GM12872 (cell line): ENCODE results near the gene PTGFRN.

Experiments
- TF ChIP-seq, protein P1 (sequence below): IDR thresholded peaks from 3 replicates; pipeline ENCODE4 v1.5.1; 2011; ENCODE audit warnings: low read depth, mild to moderate bottlenecking, low read length, moderate library complexity; ENCODE audit not compliant: insufficient read depth

The PTGFRN gene

GRCh38 chr1:116988248-116988647 lies 78.5 kb downstream of the PTGFRN start:
- TF ChIP-seq, protein P1, sequence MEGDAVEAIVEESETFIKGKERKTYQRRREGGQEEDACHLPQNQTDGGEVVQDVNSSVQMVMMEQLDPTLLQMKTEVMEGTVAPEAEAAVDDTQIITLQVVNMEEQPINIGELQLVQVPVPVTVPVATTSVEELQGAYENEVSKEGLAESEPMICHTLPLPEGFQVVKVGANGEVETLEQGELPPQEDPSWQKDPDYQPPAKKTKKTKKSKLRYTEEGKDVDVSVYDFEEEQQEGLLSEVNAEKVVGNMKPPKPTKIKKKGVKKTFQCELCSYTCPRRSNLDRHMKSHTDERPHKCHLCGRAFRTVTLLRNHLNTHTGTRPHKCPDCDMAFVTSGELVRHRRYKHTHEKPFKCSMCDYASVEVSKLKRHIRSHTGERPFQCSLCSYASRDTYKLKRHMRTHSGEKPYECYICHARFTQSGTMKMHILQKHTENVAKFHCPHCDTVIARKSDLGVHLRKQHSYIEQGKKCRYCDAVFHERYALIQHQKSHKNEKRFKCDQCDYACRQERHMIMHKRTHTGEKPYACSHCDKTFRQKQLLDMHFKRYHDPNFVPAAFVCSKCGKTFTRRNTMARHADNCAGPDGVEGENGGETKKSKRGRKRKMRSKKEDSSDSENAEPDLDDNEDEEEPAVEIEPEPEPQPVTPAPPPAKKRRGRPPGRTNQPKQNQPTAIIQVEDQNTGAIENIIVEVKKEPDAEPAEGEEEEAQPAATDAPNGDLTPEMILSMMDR: no peak

DNA sequence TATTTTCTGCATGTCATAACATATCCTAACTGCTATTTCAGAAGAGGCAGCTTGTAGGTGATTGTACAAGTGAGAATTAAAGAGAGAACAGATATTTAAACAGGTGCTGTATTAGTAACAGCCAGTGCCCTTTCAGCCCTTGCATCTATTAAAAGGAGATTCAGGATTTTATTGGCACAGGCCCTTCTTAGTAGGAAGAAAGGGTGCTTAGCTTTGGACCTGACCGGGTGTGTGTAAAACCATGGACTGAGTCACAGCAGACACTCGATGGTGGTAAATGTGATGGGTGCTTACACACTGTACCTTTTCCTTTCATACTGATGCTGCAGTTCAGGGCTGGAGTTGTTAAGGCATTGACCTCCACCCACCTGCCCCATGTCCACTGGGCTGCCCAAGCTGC lies 79.2 kb downstream of the PTGFRN start:
- TF ChIP-seq, protein P1: no peak

DNA sequence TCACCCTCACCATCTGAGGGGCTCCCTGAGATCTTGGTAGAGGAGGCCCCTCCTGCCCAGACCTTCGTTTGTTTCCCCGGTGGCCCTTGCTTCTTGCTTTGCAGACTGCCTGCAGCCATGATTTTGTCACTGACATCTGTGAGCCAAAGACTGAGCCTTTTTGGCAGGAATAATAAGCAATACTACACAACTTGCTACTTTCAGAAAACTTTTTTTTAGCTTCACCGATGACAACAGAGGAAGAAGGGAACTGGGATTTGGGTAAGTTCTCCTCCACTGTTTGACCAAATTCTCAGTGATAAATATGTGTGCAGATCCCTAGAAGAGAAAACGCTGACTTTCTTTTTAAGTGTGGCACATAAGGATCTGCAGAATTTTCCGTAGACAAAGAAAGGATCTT lies 80.1 kb downstream of the PTGFRN start:
- TF ChIP-seq, protein P1: no peak

GRCh38 chr1:116990612-116991151 lies 81.0 kb downstream of the PTGFRN start:
- TF ChIP-seq, protein P1: no peak

DNA sequence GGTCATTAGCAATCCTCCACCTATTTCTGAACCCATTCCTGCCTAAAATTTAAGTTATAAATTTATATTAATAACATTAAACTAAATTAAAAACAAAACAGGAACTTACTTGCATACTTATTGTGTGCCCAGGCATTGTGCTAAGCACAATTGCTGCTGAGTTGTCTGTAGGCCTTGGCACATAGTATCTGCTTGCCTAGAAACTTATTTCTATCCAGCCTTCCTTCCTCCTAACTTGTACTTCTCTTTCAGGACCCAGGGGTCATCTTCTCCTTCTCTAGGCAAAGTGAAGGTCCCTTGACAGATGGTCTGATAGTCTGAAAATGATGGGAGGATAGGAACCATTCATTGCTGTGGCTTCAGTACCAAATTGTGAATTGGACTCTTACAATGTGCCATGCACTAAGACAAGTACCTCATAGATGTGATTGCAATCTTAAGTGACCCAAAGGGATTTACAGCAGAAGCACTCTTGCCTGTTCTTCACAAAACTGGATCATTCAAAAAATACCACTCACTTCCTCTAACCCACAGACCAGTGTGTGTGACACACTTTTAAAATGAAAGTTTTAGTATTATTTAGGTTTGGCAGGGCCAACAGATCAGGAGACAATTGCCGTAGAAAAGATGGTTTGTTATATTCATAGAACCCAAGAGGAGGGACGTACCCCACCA lies 81.6 kb downstream of the PTGFRN start:
- TF ChIP-seq, protein P1: no peak

DNA sequence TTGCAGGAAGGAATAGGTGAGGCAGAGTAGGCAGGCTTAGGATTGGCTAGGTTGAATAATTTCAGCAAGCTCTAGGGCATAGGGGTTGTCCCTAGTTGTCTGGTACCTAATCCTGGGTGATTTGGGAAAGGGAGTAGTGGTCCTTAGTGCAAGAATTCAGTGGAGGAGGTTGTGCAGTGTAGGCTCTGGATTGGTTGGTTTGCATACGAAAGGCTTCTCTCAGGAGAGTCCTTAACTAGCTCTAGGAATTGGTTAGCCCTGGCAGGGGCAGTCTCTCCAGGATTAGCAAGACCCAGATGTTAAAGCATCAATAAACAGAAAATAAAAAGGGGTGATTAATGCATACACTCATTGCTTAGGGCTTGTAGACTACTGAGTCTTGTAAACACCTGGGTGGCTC lies 82.2 kb downstream of the PTGFRN start:
- TF ChIP-seq, protein P1: no peak

GRCh38 chr1:116993286-116993685 lies 83.6 kb downstream of the PTGFRN start:
- TF ChIP-seq, protein P1: no peak
